OCI-LY3 (cell line): ENCODE data around the gene ANKH.

Experiments
- H2AFZ ChIP-seq: fragments of 200-600, 300-600 bp; shearing (Covaris generic); 2 replicates; pipeline ENCODE4 v1.6.0; 2014; ENCODE audit warnings: antibody characterized with exemption, low read depth, low read length
- H3K27ac ChIP-seq: fragments of 200-600, 300-600 bp; sonication (generic); 2 replicates; pipeline ENCODE4 v1.5.1; 2014; ENCODE audit warnings: mild to moderate bottlenecking, low read length, moderate library complexity, mixed read lengths
- H3K27me3 ChIP-seq: fragments of 200-600, 300-600 bp; sonication (generic); 2 replicates; pipeline ENCODE4 v1.6.1; 2014; ENCODE audit warnings: low read depth, low read length, mixed read lengths
- H3K36me3 ChIP-seq: fragments of 200-600, 300-600 bp; sonication (generic); replicated peaks from 2 replicates; pipeline ENCODE3; 2014; ENCODE audit warnings: low read depth, low read length, mixed read lengths
- H3K4me1 ChIP-seq: fragments of 300-600, 200-600 bp; sonication (generic); 2 replicates; pipeline ENCODE4 v1.6.1; 2014; ENCODE audit warnings: low read length, mixed read lengths
- H3K4me2 ChIP-seq: fragments of 200-600, 300-600 bp; sonication (generic); 2 replicates; pipeline ENCODE4 v1.6.1; 2014; ENCODE audit warnings: low read length, mixed read lengths
- H3K4me3 ChIP-seq: fragments of 300-600, 200-600 bp; sonication (generic); 2 replicates; pipeline ENCODE4 v1.5.1; 2014; ENCODE audit warnings: antibody characterized with exemption, mild to moderate bottlenecking, low read length, moderate library complexity
- H3K79me2 ChIP-seq: fragments of 300-600, 200-600 bp; shearing (Covaris generic); 2 replicates; pipeline ENCODE4 v1.6.1; 2014; ENCODE audit warnings: mild to moderate bottlenecking, low read length, mixed read lengths
- H3K9ac ChIP-seq: fragments of 300-600, 200-600 bp; shearing (Covaris generic); 2 replicates; pipeline ENCODE4 v1.6.0; 2014; ENCODE audit warnings: mild to moderate bottlenecking, low read length, moderate library complexity
- H3K9me3 ChIP-seq: fragments of 200-600, 300-600 bp; shearing (Covaris generic); 2 replicates; pipeline ENCODE4 v1.6.1; 2014; ENCODE audit warnings: low read length, mixed read lengths; ENCODE audit not compliant: insufficient read depth
- H4K20me1 ChIP-seq: fragments of 200-600, 300-600 bp; sonication (generic); 2 replicates; pipeline ENCODE4 v1.6.1; 2016; ENCODE audit warnings: low read length, mixed read lengths; ENCODE audit not compliant: insufficient read depth
- EZH2phosphoT487 ChIP-seq: fragments of 200-600 bp; shearing (Covaris generic); IDR thresholded peaks from 2 replicates; pipeline ENCODE4 v1.6.1; 2018; ENCODE audit warnings: antibody characterized with exemption, mixed run types, low read depth
- TF ChIP-seq, protein P1 (sequence below): fragments of 200-600, 300-600 bp; sonication (generic); IDR thresholded peaks from 2 replicates; pipeline ENCODE4 v1.5.1; 2014; ENCODE audit warnings: antibody characterized with exemption, low read length, low read depth

The ANKH gene

GRCh38 chr5:14783691-14784090 lies 87.9 kb downstream of the ANKH start:
- TF ChIP-seq, protein P1, sequence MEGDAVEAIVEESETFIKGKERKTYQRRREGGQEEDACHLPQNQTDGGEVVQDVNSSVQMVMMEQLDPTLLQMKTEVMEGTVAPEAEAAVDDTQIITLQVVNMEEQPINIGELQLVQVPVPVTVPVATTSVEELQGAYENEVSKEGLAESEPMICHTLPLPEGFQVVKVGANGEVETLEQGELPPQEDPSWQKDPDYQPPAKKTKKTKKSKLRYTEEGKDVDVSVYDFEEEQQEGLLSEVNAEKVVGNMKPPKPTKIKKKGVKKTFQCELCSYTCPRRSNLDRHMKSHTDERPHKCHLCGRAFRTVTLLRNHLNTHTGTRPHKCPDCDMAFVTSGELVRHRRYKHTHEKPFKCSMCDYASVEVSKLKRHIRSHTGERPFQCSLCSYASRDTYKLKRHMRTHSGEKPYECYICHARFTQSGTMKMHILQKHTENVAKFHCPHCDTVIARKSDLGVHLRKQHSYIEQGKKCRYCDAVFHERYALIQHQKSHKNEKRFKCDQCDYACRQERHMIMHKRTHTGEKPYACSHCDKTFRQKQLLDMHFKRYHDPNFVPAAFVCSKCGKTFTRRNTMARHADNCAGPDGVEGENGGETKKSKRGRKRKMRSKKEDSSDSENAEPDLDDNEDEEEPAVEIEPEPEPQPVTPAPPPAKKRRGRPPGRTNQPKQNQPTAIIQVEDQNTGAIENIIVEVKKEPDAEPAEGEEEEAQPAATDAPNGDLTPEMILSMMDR, result no peak
- no peak for TF ChIP-seq EZH2phosphoT487
- peaks cover 12% of the 10 kb centered on the region for H3K4me1 ChIP-seq
- H2AFZ ChIP-seq, result no peak overlapping the region
- H4K20me1 ChIP-seq, result no peaks in the 10 kb centered on the region
- no peak overlapping the region for H3K9ac ChIP-seq
- no peak overlapping the region for H3K27ac ChIP-seq
- no peaks in the 10 kb centered on the region for H3K36me3 ChIP-seq
- no peak overlapping the region for H3K4me3 ChIP-seq
- no peaks in the 10 kb centered on the region for H3K79me2 ChIP-seq
- H3K9me3 ChIP-seq, result no peaks in the 10 kb centered on the region
- no peaks in the 10 kb centered on the region for H3K27me3 ChIP-seq
- peak overlapping the region; percentile 39 for H3K4me2 ChIP-seq

DNA sequence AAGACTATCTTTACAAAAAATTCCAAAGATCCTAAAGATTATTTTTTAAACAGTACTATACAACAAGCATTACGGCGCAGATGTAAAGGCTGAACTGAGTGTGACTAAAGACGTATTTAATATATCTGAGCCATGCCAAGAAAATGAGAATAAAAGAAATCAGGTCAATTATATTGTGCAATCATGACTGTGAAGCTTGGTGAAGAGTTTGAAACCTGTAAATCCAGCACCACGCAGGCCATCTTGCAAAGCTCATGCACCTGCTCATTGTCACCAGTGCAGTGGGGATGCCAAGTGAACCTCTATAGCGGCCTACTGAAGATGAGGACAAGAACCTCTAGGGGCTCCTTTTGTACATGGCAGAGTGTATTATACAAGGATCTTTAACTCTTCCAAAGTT lies 89.0 kb downstream of the ANKH start:
- Histone ChIP-seq H3K4me3 (no peak overlapping the region), H3K79me2 (no peaks in the 10 kb centered on the region), H2AFZ (no peak overlapping the region), H3K36me3 (no peaks in the 10 kb centered on the region), H3K27ac (no peak overlapping the region), H3K27me3 (no peaks in the 10 kb centered on the region), H3K9ac (no peak overlapping the region), H3K4me2 (no peak overlapping the region), H3K4me1 (peaks cover 12% of the 10 kb centered on the region), H4K20me1 (no peaks in the 10 kb centered on the region), H3K9me3 (no peaks in the 10 kb centered on the region)
- no peak for TF ChIP-seq EZH2phosphoT487
- TF ChIP-seq, protein P1, result no peak

DNA sequence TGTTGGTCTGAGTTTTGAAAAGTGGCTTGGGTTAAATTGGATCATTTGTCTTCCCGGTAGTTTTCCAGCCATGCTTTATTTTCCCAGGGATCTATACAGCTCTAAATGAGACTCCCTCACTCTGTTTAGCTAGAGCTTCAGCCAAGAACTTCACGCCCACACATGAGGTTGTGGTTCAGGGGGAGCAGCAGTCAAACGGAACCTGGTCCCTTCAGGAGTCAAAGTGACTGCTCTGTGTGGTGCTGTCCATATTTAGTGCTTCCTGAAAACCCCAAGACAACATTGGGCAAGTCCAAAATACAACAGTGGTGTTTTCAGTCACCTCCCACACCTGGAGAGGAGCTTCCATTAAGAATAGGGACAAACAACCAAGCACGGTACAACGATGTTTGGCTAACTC lies 90.5 kb downstream of the ANKH start:
- Histone ChIP-seq H3K4me2 (no peak overlapping the region), H3K27me3 (no peaks in the 10 kb centered on the region), H3K4me1 (peaks cover 12% of the 10 kb centered on the region), H3K9ac (no peak overlapping the region), H2AFZ (no peak overlapping the region), H3K36me3 (no peaks in the 10 kb centered on the region), H4K20me1 (no peaks in the 10 kb centered on the region), H3K4me3 (no peak overlapping the region), H3K79me2 (no peaks in the 10 kb centered on the region), H3K27ac (no peak overlapping the region), H3K9me3 (no peaks in the 10 kb centered on the region)
- TF ChIP-seq, protein P1, result no peak
- no peak for TF ChIP-seq EZH2phosphoT487

- Histone ChIP-seq H3K4me2 (no peak overlapping the region), H4K20me1 (no peaks in the 10 kb centered on the region), H3K4me1 (peaks cover 12% of the 10 kb centered on the region), H3K27ac (no peak overlapping the region), H3K27me3 (no peaks in the 10 kb centered on the region), H3K36me3 (no peaks in the 10 kb centered on the region), H3K79me2 (no peaks in the 10 kb centered on the region), H3K9me3 (no peaks in the 10 kb centered on the region), H2AFZ (no peak overlapping the region), H3K4me3 (no peak overlapping the region), H3K9ac (no peak overlapping the region)
- TF ChIP-seq, protein P1, result no peak
- no peak for TF ChIP-seq EZH2phosphoT487
Measured at GRCh38 chr5:14779975-14780374, 91.6 kb downstream of the ANKH start.
